Mesothelial cell of epicardium (in vitro differentiated cells): ENCODE measurements around the gene PTPN14. TPM values are rescaled to one million over a fixed set of nuclear protein-coding genes. Genes with fewer than 3 reads are reported as not detected.
"Not testable (repeated sequence)": the region's sequence is repeated elsewhere in the genome, so short reads cannot be mapped to it uniquely, and the experiment has no call there.

Experiments used
- DNase-seq, 2 experiments: peaks; one replicate each; pipeline ENCODE4 v3.0.0; 2021; ENCODE audit warnings: low spot score in 2 of 2; ENCODE audit not compliant: unreplicated experiment in 2 of 2
- H3K27ac Mint-ChIP-seq: 2 replicates; pipeline ENCODE4 v1.8.0; 2021; ENCODE audit warnings: mixed read lengths
- H3K27me3 Mint-ChIP-seq: 2 replicates; pipeline ENCODE4 v1.8.0; 2021; ENCODE audit warnings: low read depth, mixed read lengths
- H3K36me3 Mint-ChIP-seq: 2 replicates; pipeline ENCODE4 v1.8.0; 2021; ENCODE audit warnings: mixed read lengths
- H3K4me1 Mint-ChIP-seq: 2 replicates; pipeline ENCODE4 v1.8.0; 2021; ENCODE audit warnings: mixed read lengths
- H3K4me3 Mint-ChIP-seq: 2 replicates; pipeline ENCODE4 v1.8.0; 2021; ENCODE audit warnings: mild to moderate bottlenecking, moderate library complexity, mixed read lengths
- H3K9me3 Mint-ChIP-seq: 2 replicates; pipeline ENCODE4 v1.8.0; 2021; ENCODE audit warnings: mixed read lengths
- total RNA-seq: library from RNA; stranded (reverse); gene quantifications from 3 replicates; pipeline ENCODE4 v1.2.1, GENCODE V29; 2021
- TF ChIP-seq, protein P1 (sequence below): fragments of 200-600 bp; sonication (generic); IDR thresholded peaks from one replicate; pipeline ENCODE4 v1.5.0; 2021; ENCODE audit warnings: antibody characterized with exemption; ENCODE audit not compliant: unreplicated experiment

Gene PTPN14
- total RNA-seq = 71.8 to 75.8 TPM (median 74.9 TPM) in 3 replicates

DNA sequence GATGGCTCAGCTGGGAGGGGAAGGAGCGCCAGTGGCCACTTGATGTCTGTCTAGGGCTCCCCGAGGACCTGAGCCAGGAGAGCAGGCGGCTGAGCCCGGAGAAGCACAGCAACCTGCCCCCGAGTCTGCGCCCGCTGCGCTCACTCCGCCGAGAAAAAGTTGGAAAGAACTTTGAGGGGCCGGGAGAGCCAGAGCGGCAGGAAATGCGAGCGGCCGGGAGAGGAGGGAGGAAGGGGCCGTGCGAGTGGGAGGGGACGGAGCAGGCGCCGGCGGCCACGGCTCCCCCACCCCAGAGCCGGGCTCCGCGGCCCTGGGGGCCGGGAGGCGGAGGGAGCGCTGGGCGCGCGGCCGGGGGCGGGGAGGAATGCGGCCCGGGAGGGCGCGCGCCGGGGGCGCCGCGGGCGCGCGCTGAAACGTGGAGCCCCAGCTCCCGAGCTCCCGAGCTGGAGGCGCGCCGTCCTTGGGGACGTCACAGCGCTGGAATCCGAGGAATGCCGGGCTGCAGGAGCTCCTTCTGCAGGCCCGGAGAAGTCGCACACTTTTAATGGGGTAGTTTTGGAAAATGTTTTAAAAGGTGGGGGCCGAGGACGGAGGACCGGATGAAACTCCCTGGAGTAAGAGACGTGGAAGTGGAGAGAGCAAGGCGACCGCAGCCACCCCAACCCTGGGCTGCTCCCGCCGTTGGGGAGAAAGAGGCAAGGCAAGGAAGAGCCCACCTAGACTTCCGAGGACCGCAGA is at the start of gene PTPN14:
TSS of gene PTPN14 (minus strand) at position 167 of the 738 bp plus-strand sequence. CDS start 86,799 bp downstream, outside the sequence.
- TF ChIP-seq, protein P1, sequence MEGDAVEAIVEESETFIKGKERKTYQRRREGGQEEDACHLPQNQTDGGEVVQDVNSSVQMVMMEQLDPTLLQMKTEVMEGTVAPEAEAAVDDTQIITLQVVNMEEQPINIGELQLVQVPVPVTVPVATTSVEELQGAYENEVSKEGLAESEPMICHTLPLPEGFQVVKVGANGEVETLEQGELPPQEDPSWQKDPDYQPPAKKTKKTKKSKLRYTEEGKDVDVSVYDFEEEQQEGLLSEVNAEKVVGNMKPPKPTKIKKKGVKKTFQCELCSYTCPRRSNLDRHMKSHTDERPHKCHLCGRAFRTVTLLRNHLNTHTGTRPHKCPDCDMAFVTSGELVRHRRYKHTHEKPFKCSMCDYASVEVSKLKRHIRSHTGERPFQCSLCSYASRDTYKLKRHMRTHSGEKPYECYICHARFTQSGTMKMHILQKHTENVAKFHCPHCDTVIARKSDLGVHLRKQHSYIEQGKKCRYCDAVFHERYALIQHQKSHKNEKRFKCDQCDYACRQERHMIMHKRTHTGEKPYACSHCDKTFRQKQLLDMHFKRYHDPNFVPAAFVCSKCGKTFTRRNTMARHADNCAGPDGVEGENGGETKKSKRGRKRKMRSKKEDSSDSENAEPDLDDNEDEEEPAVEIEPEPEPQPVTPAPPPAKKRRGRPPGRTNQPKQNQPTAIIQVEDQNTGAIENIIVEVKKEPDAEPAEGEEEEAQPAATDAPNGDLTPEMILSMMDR = peak; percentile 30
- Mint-ChIP-seq H3K9me3 (no peaks in the 10 kb centered on the region), H3K27ac (peak within 1 kb of the TSS; percentile 100), H3K27me3 (no peaks in the 10 kb centered on the region), H3K4me1 (peaks cover 53% of the 10 kb centered on the region), H3K36me3 (no peaks in the 10 kb centered on the region), H3K4me3 (peak within 1 kb of the TSS; percentile 94)
- DNase-seq = peak; percentile 89 to 94

DNA sequence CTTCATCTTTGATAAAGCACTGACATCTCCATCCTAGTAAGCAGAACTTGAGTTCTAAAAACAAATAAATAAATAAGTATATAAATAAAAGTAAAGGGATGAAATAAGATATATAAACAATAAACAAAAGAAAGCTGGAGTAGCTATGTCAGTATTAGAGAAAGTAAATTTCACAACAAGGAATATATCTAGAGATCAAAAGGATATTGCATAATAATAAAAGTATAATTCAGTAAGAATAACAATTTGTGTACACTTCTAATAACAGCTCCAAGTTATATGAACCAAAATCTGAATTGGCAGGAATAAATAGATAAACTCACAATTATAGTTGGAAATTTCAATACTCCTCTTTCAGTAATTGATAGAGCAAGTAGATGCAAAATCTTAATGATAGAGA is 41.8 kb upstream of the PTPN14 start:
- H3K4me1 Mint-ChIP-seq = no peaks in the 10 kb centered on the region
- H3K27ac Mint-ChIP-seq = no peak overlapping the region
- TF ChIP-seq, protein P1 = no peak
- no peaks in the 10 kb centered on the region for H3K36me3 Mint-ChIP-seq
- no peak overlapping the region for H3K4me3 Mint-ChIP-seq
- no peaks in the 10 kb centered on the region for H3K9me3 Mint-ChIP-seq
- no peak for DNase-seq
- no peaks in the 10 kb centered on the region for H3K27me3 Mint-ChIP-seq

DNA sequence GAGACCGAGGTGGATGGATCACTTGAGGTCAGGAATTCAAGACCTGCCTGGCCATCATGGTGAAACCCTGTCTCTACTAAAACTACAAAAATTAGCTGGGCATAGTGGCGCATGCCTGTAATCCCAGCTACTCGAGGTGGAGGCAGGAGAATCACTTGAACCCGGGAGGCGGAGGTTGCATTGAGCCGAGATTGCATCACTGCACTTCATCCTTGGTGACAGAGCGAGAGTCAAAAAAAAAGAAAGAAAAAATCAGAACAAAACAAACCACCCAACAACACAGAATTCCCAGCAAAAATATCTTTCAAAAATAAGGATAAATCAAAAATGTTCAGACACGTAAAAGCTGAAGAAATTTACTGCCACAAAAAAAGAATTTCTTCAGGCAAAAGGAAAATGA is 40.5 kb upstream of the PTPN14 start:
- not testable (repeated sequence) for H3K4me3 Mint-ChIP-seq, H3K4me1 Mint-ChIP-seq, H3K9me3 Mint-ChIP-seq, H3K27ac Mint-ChIP-seq, DNase-seq, H3K36me3 Mint-ChIP-seq, H3K27me3 Mint-ChIP-seq

DNA sequence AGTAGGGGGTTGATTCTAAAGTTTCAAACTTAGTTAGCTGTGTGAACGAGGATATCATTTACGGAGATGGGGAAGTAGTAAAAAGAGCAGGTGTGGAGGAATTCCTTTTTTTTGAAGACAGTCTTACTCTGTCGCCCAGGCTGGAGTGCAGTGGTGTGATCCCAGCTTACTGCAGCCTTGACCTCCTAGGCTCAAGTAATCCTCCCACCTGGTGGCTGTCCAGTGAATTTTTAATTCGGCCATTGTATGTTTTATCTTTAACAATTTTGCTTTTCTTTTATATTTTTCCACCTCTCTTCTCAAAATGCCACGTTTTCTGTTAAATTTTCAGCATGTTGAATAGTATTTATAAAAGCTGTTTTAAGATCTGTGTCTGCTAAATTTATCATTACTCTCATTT is 39.3 kb upstream of the PTPN14 start:
- no peaks in the 10 kb centered on the region for H3K9me3 Mint-ChIP-seq
- H3K4me1 Mint-ChIP-seq = no peaks in the 10 kb centered on the region
- H3K4me3 Mint-ChIP-seq = no peak overlapping the region
- TF ChIP-seq, protein P1 = peak; percentile 40
- no peaks in the 10 kb centered on the region for H3K36me3 Mint-ChIP-seq
- no peaks in the 10 kb centered on the region for H3K27me3 Mint-ChIP-seq
- no peak for DNase-seq
- H3K27ac Mint-ChIP-seq = no peak overlapping the region

DNA sequence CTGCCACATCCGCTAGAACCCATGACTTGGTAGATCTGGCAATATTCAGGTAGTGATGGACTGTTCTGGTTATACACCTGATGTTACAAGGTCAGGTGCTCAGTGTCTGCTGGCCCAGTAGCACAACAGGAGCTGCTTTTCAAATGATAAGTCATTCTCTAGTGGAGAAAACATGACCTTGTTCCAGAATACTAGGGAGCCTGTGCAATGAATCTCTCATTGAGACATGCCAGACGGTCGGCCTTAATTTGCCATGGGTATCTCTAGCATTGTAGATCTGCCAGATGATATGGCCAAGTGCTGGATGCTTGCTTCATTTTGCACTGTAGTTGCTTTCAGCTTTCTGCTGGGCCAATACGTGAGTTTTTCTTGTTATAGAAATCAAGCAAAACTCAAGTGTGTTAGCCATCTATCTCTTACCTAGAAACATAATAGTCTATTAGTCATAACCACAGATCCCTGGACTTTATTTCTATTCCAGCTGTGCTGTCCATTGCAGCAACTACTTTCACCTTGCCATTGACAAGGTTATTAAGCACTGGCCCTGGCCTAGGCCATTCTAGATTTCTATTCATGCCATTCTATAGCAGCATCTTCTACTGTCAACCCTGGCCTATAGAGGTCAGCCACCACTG is 37.7 kb upstream of the PTPN14 start:
- Mint-ChIP-seq H3K27me3 (no peaks in the 10 kb centered on the region), H3K4me1 (no peaks in the 10 kb centered on the region), H3K9me3 (no peaks in the 10 kb centered on the region), H3K4me3 (no peak overlapping the region), H3K36me3 (no peaks in the 10 kb centered on the region), H3K27ac (no peak overlapping the region)
- DNase-seq = no peak
- TF ChIP-seq, protein P1 = no peak

DNA sequence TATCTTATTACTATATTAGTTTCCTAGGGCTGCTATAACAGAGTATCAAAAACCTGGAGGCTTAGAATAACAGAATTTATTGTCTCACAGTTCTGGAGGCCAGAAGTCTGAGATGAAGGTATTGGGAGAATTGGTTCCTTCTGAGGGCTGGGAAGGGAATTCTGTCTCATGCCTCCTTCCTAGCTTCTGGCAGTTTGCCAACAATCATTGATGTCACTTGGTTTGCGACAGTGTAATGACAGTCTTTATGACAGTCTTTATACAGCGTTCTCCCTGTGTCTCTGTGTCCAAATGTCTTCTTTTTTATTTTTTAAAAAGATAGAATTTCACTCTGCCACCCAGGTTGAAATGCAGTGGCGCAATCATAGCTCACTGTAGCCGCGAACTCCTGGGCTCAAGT is 35.8 kb upstream of the PTPN14 start:
- peaks cover 7% of the 10 kb centered on the region for H3K4me1 Mint-ChIP-seq
- H3K36me3 Mint-ChIP-seq = no peaks in the 10 kb centered on the region
- no peak overlapping the region for H3K27ac Mint-ChIP-seq
- no peak overlapping the region for H3K4me3 Mint-ChIP-seq
- TF ChIP-seq, protein P1 = no peak
- H3K9me3 Mint-ChIP-seq = no peaks in the 10 kb centered on the region
- no peaks in the 10 kb centered on the region for H3K27me3 Mint-ChIP-seq
- DNase-seq = no peak
